ENCODE measurements around the gene C1orf116.

DNA sequence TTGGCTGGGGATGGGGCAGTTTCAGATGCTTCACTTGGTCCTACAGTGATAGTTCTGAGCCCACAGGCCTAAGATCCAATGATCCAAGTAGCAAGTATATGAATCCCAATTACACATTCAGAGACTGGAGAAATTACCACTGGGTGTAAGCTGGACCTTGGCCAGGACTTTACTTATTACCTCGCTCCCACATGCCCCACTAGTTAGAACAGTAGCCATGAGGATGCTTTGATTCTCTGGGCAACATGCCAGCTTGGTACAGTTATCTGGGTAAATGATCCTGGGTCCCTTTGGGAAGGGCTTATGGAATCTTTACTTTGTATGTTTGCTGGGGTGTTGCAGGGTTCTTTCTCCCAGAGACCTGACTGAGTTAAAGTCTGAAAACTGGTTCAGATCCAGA lies 57.2 kb downstream of the C1orf116 start:
- TF ChIP-seq, protein P1, sequence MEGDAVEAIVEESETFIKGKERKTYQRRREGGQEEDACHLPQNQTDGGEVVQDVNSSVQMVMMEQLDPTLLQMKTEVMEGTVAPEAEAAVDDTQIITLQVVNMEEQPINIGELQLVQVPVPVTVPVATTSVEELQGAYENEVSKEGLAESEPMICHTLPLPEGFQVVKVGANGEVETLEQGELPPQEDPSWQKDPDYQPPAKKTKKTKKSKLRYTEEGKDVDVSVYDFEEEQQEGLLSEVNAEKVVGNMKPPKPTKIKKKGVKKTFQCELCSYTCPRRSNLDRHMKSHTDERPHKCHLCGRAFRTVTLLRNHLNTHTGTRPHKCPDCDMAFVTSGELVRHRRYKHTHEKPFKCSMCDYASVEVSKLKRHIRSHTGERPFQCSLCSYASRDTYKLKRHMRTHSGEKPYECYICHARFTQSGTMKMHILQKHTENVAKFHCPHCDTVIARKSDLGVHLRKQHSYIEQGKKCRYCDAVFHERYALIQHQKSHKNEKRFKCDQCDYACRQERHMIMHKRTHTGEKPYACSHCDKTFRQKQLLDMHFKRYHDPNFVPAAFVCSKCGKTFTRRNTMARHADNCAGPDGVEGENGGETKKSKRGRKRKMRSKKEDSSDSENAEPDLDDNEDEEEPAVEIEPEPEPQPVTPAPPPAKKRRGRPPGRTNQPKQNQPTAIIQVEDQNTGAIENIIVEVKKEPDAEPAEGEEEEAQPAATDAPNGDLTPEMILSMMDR (IDR thresholded peaks at IDR 0.05) = no peak
- TF ChIP-seq, protein P2, sequence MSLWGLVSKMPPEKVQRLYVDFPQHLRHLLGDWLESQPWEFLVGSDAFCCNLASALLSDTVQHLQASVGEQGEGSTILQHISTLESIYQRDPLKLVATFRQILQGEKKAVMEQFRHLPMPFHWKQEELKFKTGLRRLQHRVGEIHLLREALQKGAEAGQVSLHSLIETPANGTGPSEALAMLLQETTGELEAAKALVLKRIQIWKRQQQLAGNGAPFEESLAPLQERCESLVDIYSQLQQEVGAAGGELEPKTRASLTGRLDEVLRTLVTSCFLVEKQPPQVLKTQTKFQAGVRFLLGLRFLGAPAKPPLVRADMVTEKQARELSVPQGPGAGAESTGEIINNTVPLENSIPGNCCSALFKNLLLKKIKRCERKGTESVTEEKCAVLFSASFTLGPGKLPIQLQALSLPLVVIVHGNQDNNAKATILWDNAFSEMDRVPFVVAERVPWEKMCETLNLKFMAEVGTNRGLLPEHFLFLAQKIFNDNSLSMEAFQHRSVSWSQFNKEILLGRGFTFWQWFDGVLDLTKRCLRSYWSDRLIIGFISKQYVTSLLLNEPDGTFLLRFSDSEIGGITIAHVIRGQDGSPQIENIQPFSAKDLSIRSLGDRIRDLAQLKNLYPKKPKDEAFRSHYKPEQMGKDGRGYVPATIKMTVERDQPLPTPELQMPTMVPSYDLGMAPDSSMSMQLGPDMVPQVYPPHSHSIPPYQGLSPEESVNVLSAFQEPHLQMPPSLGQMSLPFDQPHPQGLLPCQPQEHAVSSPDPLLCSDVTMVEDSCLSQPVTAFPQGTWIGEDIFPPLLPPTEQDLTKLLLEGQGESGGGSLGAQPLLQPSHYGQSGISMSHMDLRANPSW (CRISPR knock-in tag; conservative IDR thresholded peaks at IDR 0.05; ENCODE audit: low read depth) = no peak
- TF ChIP-seq, protein P3, sequence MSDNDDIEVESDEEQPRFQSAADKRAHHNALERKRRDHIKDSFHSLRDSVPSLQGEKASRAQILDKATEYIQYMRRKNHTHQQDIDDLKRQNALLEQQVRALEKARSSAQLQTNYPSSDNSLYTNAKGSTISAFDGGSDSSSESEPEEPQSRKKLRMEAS (CRISPR knock-in tag; IDR thresholded peaks at IDR 0.05) = no peak
- TF ChIP-seq EMX1 (CRISPR knock-in tag; IDR thresholded peaks at IDR 0.05) (no peak), NR2C2 (CRISPR knock-in tag; IDR thresholded peaks at IDR 0.05) (no peak), SMAD4 (CRISPR knock-in tag; IDR thresholded peaks at IDR 0.05) (no peak), IRF2 (CRISPR knock-in tag; IDR thresholded peaks at IDR 0.05; ENCODE audit: borderline replicate concordance, low read depth) (no peak), SP1 (CRISPR knock-in tag; conservative IDR thresholded peaks at IDR 0.05) (no peak)
- TF ChIP-seq, protein P4, sequence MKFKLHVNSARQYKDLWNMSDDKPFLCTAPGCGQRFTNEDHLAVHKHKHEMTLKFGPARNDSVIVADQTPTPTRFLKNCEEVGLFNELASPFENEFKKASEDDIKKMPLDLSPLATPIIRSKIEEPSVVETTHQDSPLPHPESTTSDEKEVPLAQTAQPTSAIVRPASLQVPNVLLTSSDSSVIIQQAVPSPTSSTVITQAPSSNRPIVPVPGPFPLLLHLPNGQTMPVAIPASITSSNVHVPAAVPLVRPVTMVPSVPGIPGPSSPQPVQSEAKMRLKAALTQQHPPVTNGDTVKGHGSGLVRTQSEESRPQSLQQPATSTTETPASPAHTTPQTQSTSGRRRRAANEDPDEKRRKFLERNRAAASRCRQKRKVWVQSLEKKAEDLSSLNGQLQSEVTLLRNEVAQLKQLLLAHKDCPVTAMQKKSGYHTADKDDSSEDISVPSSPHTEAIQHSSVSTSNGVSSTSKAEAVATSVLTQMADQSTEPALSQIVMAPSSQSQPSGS (CRISPR knock-in tag; IDR thresholded peaks at IDR 0.05; ENCODE audit: borderline replicate concordance, low read depth) = no peak
- TF ChIP-seq, protein P5, sequence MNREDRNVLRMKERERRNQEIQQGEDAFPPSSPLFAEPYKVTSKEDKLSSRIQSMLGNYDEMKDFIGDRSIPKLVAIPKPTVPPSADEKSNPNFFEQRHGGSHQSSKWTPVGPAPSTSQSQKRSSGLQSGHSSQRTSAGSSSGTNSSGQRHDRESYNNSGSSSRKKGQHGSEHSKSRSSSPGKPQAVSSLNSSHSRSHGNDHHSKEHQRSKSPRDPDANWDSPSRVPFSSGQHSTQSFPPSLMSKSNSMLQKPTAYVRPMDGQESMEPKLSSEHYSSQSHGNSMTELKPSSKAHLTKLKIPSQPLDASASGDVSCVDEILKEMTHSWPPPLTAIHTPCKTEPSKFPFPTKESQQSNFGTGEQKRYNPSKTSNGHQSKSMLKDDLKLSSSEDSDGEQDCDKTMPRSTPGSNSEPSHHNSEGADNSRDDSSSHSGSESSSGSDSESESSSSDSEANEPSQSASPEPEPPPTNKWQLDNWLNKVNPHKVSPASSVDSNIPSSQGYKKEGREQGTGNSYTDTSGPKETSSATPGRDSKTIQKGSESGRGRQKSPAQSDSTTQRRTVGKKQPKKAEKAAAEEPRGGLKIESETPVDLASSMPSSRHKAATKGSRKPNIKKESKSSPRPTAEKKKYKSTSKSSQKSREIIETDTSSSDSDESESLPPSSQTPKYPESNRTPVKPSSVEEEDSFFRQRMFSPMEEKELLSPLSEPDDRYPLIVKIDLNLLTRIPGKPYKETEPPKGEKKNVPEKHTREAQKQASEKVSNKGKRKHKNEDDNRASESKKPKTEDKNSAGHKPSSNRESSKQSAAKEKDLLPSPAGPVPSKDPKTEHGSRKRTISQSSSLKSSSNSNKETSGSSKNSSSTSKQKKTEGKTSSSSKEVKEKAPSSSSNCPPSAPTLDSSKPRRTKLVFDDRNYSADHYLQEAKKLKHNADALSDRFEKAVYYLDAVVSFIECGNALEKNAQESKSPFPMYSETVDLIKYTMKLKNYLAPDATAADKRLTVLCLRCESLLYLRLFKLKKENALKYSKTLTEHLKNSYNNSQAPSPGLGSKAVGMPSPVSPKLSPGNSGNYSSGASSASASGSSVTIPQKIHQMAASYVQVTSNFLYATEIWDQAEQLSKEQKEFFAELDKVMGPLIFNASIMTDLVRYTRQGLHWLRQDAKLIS (CRISPR knock-in tag; IDR thresholded peaks at IDR 0.05; ENCODE audit: borderline replicate concordance) = no peak
- TF ChIP-seq, protein P6, sequence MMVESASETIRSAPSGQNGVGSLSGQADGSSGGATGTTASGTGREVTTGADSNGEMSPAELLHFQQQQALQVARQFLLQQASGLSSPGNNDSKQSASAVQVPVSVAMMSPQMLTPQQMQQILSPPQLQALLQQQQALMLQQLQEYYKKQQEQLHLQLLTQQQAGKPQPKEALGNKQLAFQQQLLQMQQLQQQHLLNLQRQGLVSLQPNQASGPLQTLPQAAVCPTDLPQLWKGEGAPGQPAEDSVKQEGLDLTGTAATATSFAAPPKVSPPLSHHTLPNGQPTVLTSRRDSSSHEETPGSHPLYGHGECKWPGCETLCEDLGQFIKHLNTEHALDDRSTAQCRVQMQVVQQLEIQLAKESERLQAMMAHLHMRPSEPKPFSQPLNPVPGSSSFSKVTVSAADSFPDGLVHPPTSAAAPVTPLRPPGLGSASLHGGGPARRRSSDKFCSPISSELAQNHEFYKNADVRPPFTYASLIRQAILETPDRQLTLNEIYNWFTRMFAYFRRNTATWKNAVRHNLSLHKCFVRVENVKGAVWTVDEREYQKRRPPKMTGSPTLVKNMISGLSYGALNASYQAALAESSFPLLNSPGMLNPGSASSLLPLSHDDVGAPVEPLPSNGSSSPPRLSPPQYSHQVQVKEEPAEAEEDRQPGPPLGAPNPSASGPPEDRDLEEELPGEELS (CRISPR knock-in tag; IDR thresholded peaks at IDR 0.05) = no peak
